HepG2 (cell line): ENCODE measurements around the gene CPNE1. TPM values are rescaled to one million over a fixed set of nuclear protein-coding genes. Genes with fewer than 3 reads are reported as not detected.

ENCODE experiments used
- AGO1 ChIP-seq: fragments of 200-400 bp; formaldehyde crosslinking; IDR thresholded peaks from 2 replicates; pipeline ENCODE4 v1.6.1; 2017; ENCODE audit warnings: mild to moderate bottlenecking, low read depth, low read length, moderate library complexity; ENCODE audit not compliant: poor library complexity, severe bottlenecking
- E2F1 ChIP-seq: sonication (generic); formaldehyde crosslinking; IDR thresholded peaks from 2 replicates; pipeline ENCODE4 v1.5.0; 2020; ENCODE audit warnings: missing genetic modification reagents
- ERF ChIP-seq: IDR thresholded peaks from 2 replicates; pipeline ENCODE4 v1.6.1; 2018; ENCODE audit warnings: missing biosample characterization, missing genetic modification reagents
- HMGXB4 ChIP-seq, 2 experiments: sonication (generic) in 1 of 2; formaldehyde crosslinking in 1 of 2; IDR thresholded peaks; 2 replicates each; pipeline versions ENCODE4 v1.4.0 to v1.6.1; 2018 to 2020; ENCODE audit warnings: missing genetic modification reagents in 2 of 2, borderline replicate concordance in 1 of 2, low read depth in 1 of 2, mild to moderate bottlenecking in 1 of 2, missing biosample characterization in 1 of 2
- MXD3 ChIP-seq: IDR thresholded peaks from 2 replicates; pipeline ENCODE4 v1.6.1; 2016; ENCODE audit warnings: mild to moderate bottlenecking, missing biosample characterization, missing genetic modification reagents
- TMF1 ChIP-seq: sonication (generic); formaldehyde crosslinking; IDR thresholded peaks from 2 replicates; pipeline ENCODE4 v1.8.1; 2022; ENCODE audit warnings: low read depth, missing genetic modification reagents
- ZBTB2 ChIP-seq: sonication (generic); formaldehyde crosslinking; IDR thresholded peaks from 2 replicates; pipeline ENCODE4 v1.8.0; 2022; ENCODE audit warnings: low read depth, missing genetic modification reagents
- ZNF318 ChIP-seq: sonication (generic); formaldehyde crosslinking; IDR thresholded peaks from 2 replicates; pipeline ENCODE4 v1.4.0; 2020; ENCODE audit warnings: mild to moderate bottlenecking, missing genetic modification reagents
- ZNF615 ChIP-seq: sonication (generic); formaldehyde crosslinking; IDR thresholded peaks from 2 replicates; pipeline ENCODE4 v1.5.0; 2020; ENCODE audit warnings: mild to moderate bottlenecking, missing genetic modification reagents, borderline replicate concordance
- ZNF713 ChIP-seq: sonication (generic); formaldehyde crosslinking; IDR thresholded peaks from 2 replicates; pipeline ENCODE4 v1.4.0; 2020; ENCODE audit warnings: mild to moderate bottlenecking, missing genetic modification reagents
- polyA plus RNA-seq, 8 experiments: library from polyadenylated mRNA; depleted of rRNA in 3 of 8; stranded (reverse) in 7 of 8; unstranded in 1 of 8; fragments of >200 nt; fragmentation: Illumina TruSeq in 4 of 8; extraction: Trizol in 4 of 8; gene quantifications; 2 replicates each; pipeline versions ENCODE4 v1.2.1 to v1.2.3, GENCODE V29; 2011 to 2016; ENCODE audit warnings: low read depth in 4 of 8, missing spikeins in 1 of 8, mixed read lengths in 1 of 8; ENCODE audit not compliant: insufficient read depth in 1 of 8
- total RNA-seq, 5 experiments: library from RNA; depleted of rRNA; stranded (reverse); fragments of >200 nt; fragmentation: Illumina TruSeq; extraction: Trizol; gene quantifications; 2 replicates each; pipeline ENCODE4 v1.2.3, GENCODE V29; 2016; ENCODE audit warnings: low read depth in 1 of 5

Gene CPNE1
- total and polyA plus RNA-seq, 2 of the 13 experiments (the other 11 are each of a cell fraction or from before 2014, with no cell fraction given), result 408 to 431 TPM

- TF ChIP-seq ERF (CRISPR knock-in tag), result peak; percentile 46; the same call in 1 of the 2 replicates
- peak; percentile 46 to 67; a peak in 2 of 4 replicates for TF ChIP-seq HMGXB4 (CRISPR knock-in tag; IDR thresholded peaks at IDR 0.05; ENCODE audit: borderline replicate concordance in 1 of 2, low read depth in 1 of 2)
- TF ChIP-seq TMF1, result no peak
- no peak for TF ChIP-seq ZNF615 (CRISPR knock-in tag)
- no peak for TF ChIP-seq ZNF318 (CRISPR knock-in tag)
- TF ChIP-seq AGO1, result peak; percentile 27
- TF ChIP-seq ZBTB2 (CRISPR knock-in tag), result no peak
- 0 out of 2 replicates have a peak, but pooled peaks have one; percentile 46 for TF ChIP-seq ZNF713 (CRISPR knock-in tag)
- TF ChIP-seq MXD3, result peak; percentile 29; the same call in 1 of the 2 replicates
- TF ChIP-seq E2F1 (CRISPR knock-in tag), result 0 out of 2 replicates have a peak, but pooled peaks have one; percentile 50
These were observed 63.4 kb downstream of the CPNE1 start (continued) for GRCh38 chr20:35600993-35601973.
